ENCODE measurements around the gene TFF3. TPM values are rescaled to one million over a fixed set of nuclear protein-coding genes. Genes with fewer than 3 reads are reported as not detected.

The TFF3 gene
- total RNA-seq, 2 experiments from 2014 or later = not detected

DNA sequence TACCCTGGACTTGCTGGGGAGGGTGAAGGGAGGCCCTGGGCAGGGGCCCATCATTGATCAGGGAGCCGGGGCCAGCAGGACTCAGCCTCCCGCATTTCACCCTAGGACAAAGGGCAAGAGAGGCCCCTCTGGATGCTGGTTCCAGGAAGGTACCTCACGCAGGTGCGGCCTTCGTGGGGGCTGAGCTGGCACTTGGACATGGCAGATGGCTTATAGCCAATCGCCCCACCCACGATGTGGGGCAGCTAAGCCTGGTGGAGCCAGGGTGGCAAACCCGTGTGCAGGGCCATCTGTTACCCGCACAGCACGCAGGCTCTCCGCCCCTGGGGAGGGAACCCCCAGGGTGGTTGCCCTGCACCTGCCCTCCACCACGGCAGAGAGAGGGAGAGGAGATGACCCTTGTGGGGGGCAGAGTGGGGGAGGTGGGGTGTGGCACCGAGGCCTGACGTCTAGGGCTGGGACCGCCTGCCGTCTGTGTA, 2.5 kb downstream of the TFF3 start:
- CTCF ChIA-PET = no interaction called here
- H3K27me3 Mint-ChIP-seq = no peaks in the 10 kb centered on the region
- no peak for ATAC-seq
- H3K36me3 Mint-ChIP-seq = no peaks in the 10 kb centered on the region
- H3K4me1 Mint-ChIP-seq = peaks cover 12% of the 10 kb centered on the region
- DNase-seq = peak; percentile 29
- H3K27ac Mint-ChIP-seq = no peak overlapping the region
- no peak overlapping the region for H3K4me3 Mint-ChIP-seq
- H3K9me3 Mint-ChIP-seq (ENCODE audit: low read depth) = no peaks in the 10 kb centered on the region

DNA sequence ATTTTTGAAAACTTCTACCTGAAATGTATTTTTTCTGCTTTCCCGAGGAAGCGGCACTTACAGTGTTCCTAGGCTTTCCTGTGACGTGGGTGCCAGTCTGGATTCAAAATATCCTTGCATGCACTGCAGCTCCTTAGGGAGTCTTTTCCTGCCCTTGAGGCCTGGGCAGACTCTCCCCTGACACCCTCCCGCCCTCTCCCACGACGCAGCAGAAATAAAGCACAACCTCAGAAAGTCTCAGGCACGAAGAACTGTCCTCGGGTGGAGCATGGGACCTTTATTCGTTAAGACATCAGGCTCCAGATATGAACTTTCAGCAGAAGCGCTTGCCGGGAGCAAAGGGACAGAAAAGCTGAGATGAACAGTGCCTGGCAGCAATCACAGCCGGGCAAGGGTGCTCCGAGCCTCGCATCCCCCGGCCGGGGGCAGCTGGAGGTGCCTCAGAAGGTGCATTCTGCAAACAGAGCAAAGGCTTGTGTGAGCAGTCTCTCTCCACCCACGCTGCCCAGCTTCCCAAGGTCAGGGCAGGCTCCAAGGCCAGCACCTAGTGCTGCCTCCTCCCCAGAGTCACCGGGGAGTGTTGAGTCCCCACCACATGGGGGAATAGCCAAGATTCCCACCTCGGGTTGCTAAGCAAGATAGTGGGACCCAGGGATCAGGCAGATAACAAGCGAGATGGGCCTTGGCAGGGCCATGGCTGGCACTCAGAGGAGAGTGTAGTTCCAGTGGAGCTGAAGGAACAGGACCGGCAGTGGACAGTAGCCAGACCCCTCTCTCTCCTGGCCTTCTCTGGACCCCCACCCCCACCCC, 3.2 kb downstream of the TFF3 start:
- Mint-ChIP-seq H3K9me3 (ENCODE audit: low read depth) (no peaks in the 10 kb centered on the region), H3K27me3 (peaks cover 6% of the 10 kb centered on the region), H3K27ac (no peak overlapping the region), H3K4me1 (peaks cover 12% of the 10 kb centered on the region), H3K4me3 (no peak overlapping the region), H3K36me3 (no peaks in the 10 kb centered on the region)
- CTCF ChIA-PET = interaction anchor here (2.7 kb wide), 1 partner anchor 139 kb away, joined by 22 read pairs; no protein-coding TSS in a partner anchor
- ATAC-seq (no peak), DNase-seq (peak; percentile 28)

GRCh38 chr21:42311160-42311559, 4.0 kb downstream of the TFF3 start:
- ATAC-seq = no peak
- Mint-ChIP-seq H3K36me3 (no peaks in the 10 kb centered on the region), H3K27me3 (peaks cover 12% of the 10 kb centered on the region), H3K27ac (no peak overlapping the region), H3K9me3 (ENCODE audit: low read depth) (no peaks in the 10 kb centered on the region), H3K4me1 (peaks cover 18% of the 10 kb centered on the region), H3K4me3 (no peak overlapping the region)
- CTCF ChIA-PET = interaction anchor here (0.7 to 3.4 kb wide), 15 partner anchors 9 to 184 kb away, joined by 3 to 25 read pairs (median 8); partner anchors contain the start of genes RSPH1 and UBASH3A
- no peak for DNase-seq

DNA sequence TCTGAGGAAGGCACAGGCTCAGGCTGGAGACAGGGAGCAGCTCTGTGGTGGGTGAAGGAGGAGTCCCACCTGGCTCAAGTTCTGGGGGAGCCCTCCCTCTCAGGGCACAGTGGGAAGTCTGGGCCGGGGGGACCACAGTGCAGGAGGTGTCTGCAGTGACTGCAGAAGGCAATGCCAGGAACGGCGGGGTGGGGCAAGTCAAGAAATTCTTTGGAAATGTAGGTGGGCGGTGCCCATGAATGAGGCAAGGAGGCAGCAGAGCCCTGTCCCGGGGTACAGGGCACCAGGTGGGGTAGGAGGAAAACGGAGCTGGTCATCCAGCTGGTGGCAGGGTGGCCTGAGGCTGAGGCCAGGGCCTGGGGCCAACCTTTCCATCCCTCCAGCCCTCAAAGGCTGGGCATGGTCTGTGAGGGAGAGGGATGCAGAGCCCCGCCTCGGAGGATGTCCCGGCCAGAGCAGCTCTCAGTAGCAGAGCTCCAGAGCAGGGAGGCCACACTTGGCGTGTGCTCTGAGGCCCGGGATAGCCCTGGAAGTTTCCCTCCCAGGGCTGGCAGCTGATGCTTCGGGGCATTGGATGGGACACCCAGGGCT, 4.7 kb downstream of the TFF3 start:
- CTCF ChIA-PET = interaction anchor here (0.7 to 3.4 kb wide), 26 partner anchors 9 to 248 kb away, joined by 3 to 25 read pairs (median 5); partner anchors contain the start of genes RSPH1, TFF1 and UBASH3A
- H3K36me3 Mint-ChIP-seq = no peaks in the 10 kb centered on the region

DNA sequence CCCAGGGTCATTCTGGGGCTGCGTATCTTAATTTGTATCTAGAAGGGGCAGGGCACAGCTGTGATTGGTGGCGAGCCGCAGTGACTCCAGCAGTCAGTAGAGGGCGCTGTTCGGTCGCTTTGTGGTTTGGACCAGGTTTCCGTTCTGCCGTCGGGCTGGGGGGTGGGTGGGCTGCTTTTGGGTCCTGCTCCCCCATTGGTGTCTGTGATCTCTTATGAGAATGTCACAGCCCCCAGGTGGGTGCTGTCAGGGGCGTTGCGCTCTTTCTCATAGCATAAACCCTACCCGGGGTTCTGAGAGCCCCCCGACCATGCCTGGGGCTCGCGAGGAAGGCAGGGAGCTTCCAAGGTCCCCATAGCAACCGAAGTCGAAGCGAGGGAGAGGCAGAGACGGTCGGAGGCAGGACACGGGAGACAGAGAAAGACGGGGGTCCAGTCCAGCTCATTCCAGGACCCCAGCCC, 5.4 kb downstream of the TFF3 start:
- H3K4me3 Mint-ChIP-seq = no peak overlapping the region
- peaks cover 18% of the 10 kb centered on the region for H3K4me1 Mint-ChIP-seq
- H3K27me3 Mint-ChIP-seq = peaks cover 20% of the 10 kb centered on the region
- CTCF ChIA-PET = interaction anchor here (0.5 to 3.4 kb wide), 33 partner anchors 8 to 1419 kb away, joined by 3 to 25 read pairs (median 4); partner anchors contain the start of genes RSPH1, TFF1 and UBASH3A
- H3K36me3 Mint-ChIP-seq = no peaks in the 10 kb centered on the region
- DNase-seq (peak; percentile 81), ATAC-seq (peak; percentile 79)
- no peaks in the 10 kb centered on the region for H3K9me3 Mint-ChIP-seq (ENCODE audit: low read depth)
- no peak overlapping the region for H3K27ac Mint-ChIP-seq

More for the DNA sequence above, 4.7 kb downstream of the TFF3 start:
- no peak for ATAC-seq
- H3K27me3 Mint-ChIP-seq = peaks cover 19% of the 10 kb centered on the region
- no peak overlapping the region for H3K4me3 Mint-ChIP-seq
- no peaks in the 10 kb centered on the region for H3K9me3 Mint-ChIP-seq (ENCODE audit: low read depth)
- peaks cover 18% of the 10 kb centered on the region for H3K4me1 Mint-ChIP-seq
- no peak for DNase-seq
- H3K27ac Mint-ChIP-seq = peak overlapping the region; percentile 24

DNA sequence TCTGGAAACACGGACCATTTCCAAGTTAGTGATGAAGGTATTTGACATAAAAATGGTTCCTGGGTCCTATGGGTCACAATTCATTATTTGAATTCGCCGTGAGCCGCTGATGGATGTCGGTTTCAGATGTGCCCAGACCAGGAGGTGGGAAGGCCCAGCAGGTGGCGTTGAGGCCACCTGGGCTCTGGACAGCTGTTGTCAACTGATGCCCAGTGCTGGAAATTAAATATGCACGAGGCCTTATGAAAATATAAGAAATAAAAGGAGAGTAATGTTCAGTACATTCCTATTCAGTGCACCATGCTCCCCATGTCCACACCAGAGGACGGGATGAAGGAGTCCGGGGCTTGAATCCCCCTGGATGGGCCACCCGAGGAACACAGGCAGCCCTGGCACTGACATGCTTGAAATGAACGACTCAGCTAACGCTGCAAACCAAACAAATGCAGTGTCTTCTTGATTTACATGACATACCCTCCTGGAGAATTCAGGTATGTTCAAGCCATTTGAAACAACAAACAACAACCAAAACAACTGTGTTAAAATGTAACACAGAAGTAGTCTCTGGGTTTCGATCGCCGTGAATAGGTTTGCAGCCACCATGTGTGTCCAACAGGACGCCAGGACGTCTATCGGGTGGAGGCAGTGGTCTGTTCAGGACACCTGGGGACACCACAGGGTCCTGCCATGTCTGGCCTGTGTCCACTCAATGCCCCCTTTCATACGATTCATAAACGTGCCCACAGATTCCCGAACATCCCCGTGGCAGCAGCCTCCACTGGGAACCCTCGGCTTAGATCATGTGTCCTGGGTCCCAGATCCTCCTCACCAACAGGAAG, 6.1 kb downstream of the TFF3 start:
- ATAC-seq = no peak
- peaks cover 25% of the 10 kb centered on the region for H3K27me3 Mint-ChIP-seq
- H3K4me1 Mint-ChIP-seq = peaks cover 18% of the 10 kb centered on the region

GRCh38 chr21:42308161-42308913, 6.9 kb downstream of the TFF3 start:
- peaks cover 12% of the 10 kb centered on the region for H3K4me1 Mint-ChIP-seq
- H3K36me3 Mint-ChIP-seq = no peaks in the 10 kb centered on the region
- peaks cover 26% of the 10 kb centered on the region for H3K27me3 Mint-ChIP-seq
- H3K9me3 Mint-ChIP-seq (ENCODE audit: low read depth) = no peaks in the 10 kb centered on the region
- H3K27ac Mint-ChIP-seq = no peak overlapping the region
- no peak overlapping the region for H3K4me3 Mint-ChIP-seq
- ATAC-seq = no peak
- DNase-seq = no peak
- CTCF ChIA-PET = interaction anchor here (1.0 to 3.4 kb wide), 6 partner anchors 11 to 163 kb away, joined by 3 to 24 read pairs (median 9); no protein-coding TSS in a partner anchor

More for the DNA sequence above, 6.1 kb downstream of the TFF3 start:
- CTCF ChIA-PET = interaction anchor here (0.5 to 3.4 kb wide), 27 partner anchors 8 to 1419 kb away, joined by 3 to 25 read pairs (median 5); partner anchors contain the start of gene UBASH3A
- Mint-ChIP-seq H3K9me3 (ENCODE audit: low read depth) (no peaks in the 10 kb centered on the region), H3K36me3 (no peaks in the 10 kb centered on the region), H3K27ac (no peak overlapping the region), H3K4me3 (no peak overlapping the region)
- DNase-seq = no peak

DNA sequence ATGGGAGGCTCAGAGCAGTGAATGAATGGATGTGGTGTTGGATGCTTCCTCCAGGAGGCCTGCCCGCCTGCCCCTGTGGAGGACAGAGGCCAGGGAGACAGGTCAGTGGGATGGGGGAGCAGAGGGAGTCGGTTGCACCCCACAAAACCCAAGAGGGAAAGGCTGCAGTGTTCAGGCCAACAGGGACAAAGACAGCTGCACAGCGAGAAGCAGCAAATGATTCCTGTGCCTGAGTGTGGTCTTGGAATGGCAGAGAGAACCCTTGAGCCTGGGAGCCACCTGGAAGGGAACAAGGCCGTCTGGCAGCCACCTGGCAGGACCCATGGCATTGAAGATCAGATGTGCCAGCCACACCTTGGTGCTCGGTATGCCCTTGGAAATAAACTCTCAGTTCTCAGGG, 8.1 kb downstream of the TFF3 start:
- Mint-ChIP-seq H3K4me3 (no peak overlapping the region), H3K4me1 (peaks cover 12% of the 10 kb centered on the region), H3K36me3 (no peaks in the 10 kb centered on the region), H3K27me3 (peaks cover 26% of the 10 kb centered on the region), H3K9me3 (ENCODE audit: low read depth) (no peaks in the 10 kb centered on the region), H3K27ac (no peak overlapping the region)
- DNase-seq = no peak
- CTCF ChIA-PET = interaction anchor here (1.7 kb wide), 1 partner anchor 48 kb away, joined by 3 read pairs; no protein-coding TSS in a partner anchor
- ATAC-seq = no peak

GRCh38 chr21:42306366-42307035, 8.7 kb downstream of the TFF3 start:
- peaks cover 26% of the 10 kb centered on the region for H3K27me3 Mint-ChIP-seq
- CTCF ChIA-PET = interaction anchor here (1.7 kb wide), 1 partner anchor 48 kb away, joined by 3 read pairs; no protein-coding TSS in a partner anchor
- H3K36me3 Mint-ChIP-seq = no peaks in the 10 kb centered on the region
- no peak overlapping the region for H3K27ac Mint-ChIP-seq
- ATAC-seq (no peak), DNase-seq (no peak)
- no peaks in the 10 kb centered on the region for H3K9me3 Mint-ChIP-seq (ENCODE audit: low read depth)
- H3K4me3 Mint-ChIP-seq = no peak overlapping the region
- H3K4me1 Mint-ChIP-seq = peaks cover 12% of the 10 kb centered on the region

- CTCF ChIA-PET = no interaction called here
- ATAC-seq = no peak
- Mint-ChIP-seq H3K4me3 (no peak overlapping the region), H3K9me3 (ENCODE audit: low read depth) (no peaks in the 10 kb centered on the region), H3K27me3 (peaks cover 26% of the 10 kb centered on the region), H3K4me1 (peaks cover 12% of the 10 kb centered on the region), H3K36me3 (no peaks in the 10 kb centered on the region), H3K27ac (no peak overlapping the region)
- no peak for DNase-seq
Measured at GRCh38 chr21:42305707-42306147, 9.5 kb downstream of the TFF3 start.

DNA sequence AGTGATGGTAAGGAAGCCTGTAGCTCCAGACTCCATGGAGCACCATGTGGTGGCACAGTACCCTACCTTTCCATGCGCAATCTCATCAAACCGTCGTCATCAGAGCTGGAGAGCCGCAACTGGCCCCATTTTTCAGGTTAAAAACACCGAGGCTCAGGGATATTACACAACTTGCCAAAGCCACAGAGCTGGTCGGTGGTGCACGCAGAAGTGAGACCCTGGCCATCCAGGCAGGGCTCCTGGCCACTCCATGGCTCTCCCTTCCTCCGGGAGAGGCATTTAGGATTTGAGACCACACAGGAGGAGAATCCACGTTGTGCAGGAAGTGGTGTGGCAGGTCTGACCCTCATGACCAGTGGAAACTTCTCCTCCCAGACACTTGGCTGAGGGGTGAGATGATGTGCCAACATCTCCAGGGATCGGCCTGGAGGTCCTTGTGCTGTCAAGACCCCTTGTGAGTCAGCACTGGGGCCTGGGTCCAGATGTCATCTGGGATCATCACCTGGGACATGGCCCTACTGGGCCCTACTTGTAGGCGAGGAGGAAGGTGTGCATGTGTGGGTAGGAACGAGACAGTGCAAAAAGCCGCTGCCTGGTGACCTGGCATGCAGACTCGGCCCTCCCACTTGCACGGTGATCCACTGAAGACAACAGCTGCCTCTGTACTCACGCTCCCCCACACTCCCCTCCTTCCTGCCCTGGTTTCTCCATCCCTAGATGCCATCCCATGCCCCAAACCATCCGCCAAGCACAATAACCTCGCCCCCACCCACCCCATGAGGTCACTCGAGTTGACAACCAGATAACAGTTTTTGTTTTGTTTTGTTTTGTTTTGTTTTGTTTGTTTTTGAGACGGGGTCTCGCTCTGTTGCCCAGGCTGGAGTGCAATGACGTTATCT, 10.4 kb downstream of the TFF3 start:
- no peak for DNase-seq
- no peaks in the 10 kb centered on the region for H3K36me3 Mint-ChIP-seq
- ATAC-seq = no peak
- CTCF ChIA-PET = no interaction called here
- no peak overlapping the region for H3K27ac Mint-ChIP-seq
- no peaks in the 10 kb centered on the region for H3K9me3 Mint-ChIP-seq (ENCODE audit: low read depth)
- H3K27me3 Mint-ChIP-seq = peaks cover 26% of the 10 kb centered on the region
- H3K4me1 Mint-ChIP-seq = peaks cover 16% of the 10 kb centered on the region
- no peak overlapping the region for H3K4me3 Mint-ChIP-seq
